Measurements from ENCODE around the gene SORBS1. TPM values are rescaled to one million over a fixed set of nuclear protein-coding genes. Genes with fewer than 3 reads are reported as not detected.

The SORBS1 gene
- total and polyA plus RNA-seq, 2 donors (not counting 3 experiments of a cell fraction or from before 2014, with no cell fraction given), result 2.0 to 7.9 TPM

- FAIRE-seq (no peak), DNase-seq (ENCODE audit: low read depth, low spot score) (no peak)
- no TSS peak for BruUV-seq (replicated peaks)
- Histone ChIP-seq H3K27me3 (ENCODE audit: control insufficient read depth in 2 of 2, insufficient read depth in 2 of 2, low read length in 2 of 2) (peaks cover 0 to 2% of the 10 kb centered on the region in 2 experiments), H3K9me3 (replicated peaks; ENCODE audit: control insufficient read depth, insufficient read depth, low read length) (no peaks in the 10 kb centered on the region), H2AFZ (ENCODE audit: low read depth, low read length) (no peak overlapping the region), H3K4me2 (ENCODE audit: insufficient read depth, low read length) (no peak overlapping the region), H3K4me1 (ENCODE audit: control insufficient read depth, extremely low read depth, insufficient read depth, low read length) (peaks cover 8% of the 10 kb centered on the region), H4K20me1 (replicated peaks; ENCODE audit: control insufficient read depth, extremely low read depth, insufficient read depth, low read length) (no peaks in the 10 kb centered on the region), H3K27ac (ENCODE audit: insufficient read depth, low read depth, low read length) (no peak overlapping the region), H3K36me3 (ENCODE audit: control insufficient read depth in 2 of 2, extremely low read depth in 1 of 2, insufficient read depth in 2 of 2, low read length in 2 of 2) (no peaks in the 10 kb centered on the region), H3K9me1 (replicated peaks; ENCODE audit: control insufficient read depth, extremely low read depth, insufficient read depth, low read length) (no peaks in the 10 kb centered on the region), H3K4me3 (replicated peaks in 1 of 3; ENCODE audit: insufficient read depth in 1 of 3, low read depth in 1 of 3, low read length in 3 of 3) (no peak overlapping the region), H3K9ac (replicated peaks; ENCODE audit: extremely low read depth, insufficient read depth, low read length) (no peak overlapping the region), H3K79me2 (ENCODE audit: control insufficient read depth, insufficient read depth, low read length) (no peaks in the 10 kb centered on the region)
- dilution Hi-C loops (cut with MboI; ENCODE audit: extremely low pct_ligation_motif_present, low sequenced_read_pairs), result no loop called here
- intact Hi-C loops (cut with micrococcal nuclease), result loop anchor here (2.0 kb wide), 1 partner anchor 20 kb away; no protein-coding TSS in a partner anchor
- ChIA-PET CTCF (interaction anchor here (0.7 to 1.7 kb wide), 6 partner anchors 9 to 132 kb away, joined by 3 to 8 read pairs (median 4); no protein-coding TSS in a partner anchor), POLR2A (interaction anchor here (0.7 kb wide), 1 partner anchor 94 kb away, joined by 4 read pairs; no protein-coding TSS in a partner anchor)
- no peak for TF ChIP-seq GATA2 (IDR thresholded peaks at IDR 0.05; ENCODE audit: insufficient read depth, insufficient read length, low read depth, low read length)
Observed at GRCh38 chr10:95466436-95466835, 94.7 kb downstream of the SORBS1 start.

- dilution Hi-C loops (cut with MboI; ENCODE audit: extremely low pct_ligation_motif_present, low sequenced_read_pairs), result no loop called here
- Histone ChIP-seq H2AFZ (ENCODE audit: low read depth, low read length) (no peak overlapping the region), H3K4me1 (ENCODE audit: control insufficient read depth, extremely low read depth, insufficient read depth, low read length) (peaks cover 8% of the 10 kb centered on the region), H3K4me3 (replicated peaks in 1 of 3; ENCODE audit: insufficient read depth in 1 of 3, low read depth in 1 of 3, low read length in 3 of 3) (no peak overlapping the region), H3K9ac (replicated peaks; ENCODE audit: extremely low read depth, insufficient read depth, low read length) (no peak overlapping the region), H3K36me3 (ENCODE audit: control insufficient read depth in 2 of 2, extremely low read depth in 1 of 2, insufficient read depth in 2 of 2, low read length in 2 of 2) (no peaks in the 10 kb centered on the region), H3K9me1 (replicated peaks; ENCODE audit: control insufficient read depth, extremely low read depth, insufficient read depth, low read length) (no peaks in the 10 kb centered on the region), H3K4me2 (ENCODE audit: insufficient read depth, low read length) (no peak overlapping the region), H3K27ac (ENCODE audit: insufficient read depth, low read depth, low read length) (no peak overlapping the region), H3K27me3 (ENCODE audit: control insufficient read depth in 2 of 2, insufficient read depth in 2 of 2, low read length in 2 of 2) (peaks cover 0 to 2% of the 10 kb centered on the region in 2 experiments), H3K79me2 (ENCODE audit: control insufficient read depth, insufficient read depth, low read length) (no peaks in the 10 kb centered on the region), H4K20me1 (replicated peaks; ENCODE audit: control insufficient read depth, extremely low read depth, insufficient read depth, low read length) (no peaks in the 10 kb centered on the region), H3K9me3 (replicated peaks; ENCODE audit: control insufficient read depth, insufficient read depth, low read length) (no peaks in the 10 kb centered on the region)
- intact Hi-C loops (cut with micrococcal nuclease), result no loop called here
- CTCF ChIA-PET, result interaction anchor here (1.0 kb wide), 1 partner anchor 30 kb away, joined by 3 read pairs; no protein-coding TSS in a partner anchor
- BruUV-seq (replicated peaks), result no TSS peak
- FAIRE-seq (no peak), DNase-seq (ENCODE audit: low read depth, low spot score) (no peak)
- POLR2A ChIA-PET, result no interaction called here
- TF ChIP-seq FOS (IDR thresholded peaks at IDR 0.05; ENCODE audit: borderline replicate concordance, insufficient read depth, low read length), result no peak
- TF ChIP-seq GATA2 (IDR thresholded peaks at IDR 0.05; ENCODE audit: insufficient read depth, insufficient read length, low read depth, low read length), result no peak
- TF ChIP-seq POLR2A (IDR thresholded peaks at IDR 0.05; ENCODE audit: low read depth, low read length), result no peak
- TF ChIP-seq, protein P1, sequence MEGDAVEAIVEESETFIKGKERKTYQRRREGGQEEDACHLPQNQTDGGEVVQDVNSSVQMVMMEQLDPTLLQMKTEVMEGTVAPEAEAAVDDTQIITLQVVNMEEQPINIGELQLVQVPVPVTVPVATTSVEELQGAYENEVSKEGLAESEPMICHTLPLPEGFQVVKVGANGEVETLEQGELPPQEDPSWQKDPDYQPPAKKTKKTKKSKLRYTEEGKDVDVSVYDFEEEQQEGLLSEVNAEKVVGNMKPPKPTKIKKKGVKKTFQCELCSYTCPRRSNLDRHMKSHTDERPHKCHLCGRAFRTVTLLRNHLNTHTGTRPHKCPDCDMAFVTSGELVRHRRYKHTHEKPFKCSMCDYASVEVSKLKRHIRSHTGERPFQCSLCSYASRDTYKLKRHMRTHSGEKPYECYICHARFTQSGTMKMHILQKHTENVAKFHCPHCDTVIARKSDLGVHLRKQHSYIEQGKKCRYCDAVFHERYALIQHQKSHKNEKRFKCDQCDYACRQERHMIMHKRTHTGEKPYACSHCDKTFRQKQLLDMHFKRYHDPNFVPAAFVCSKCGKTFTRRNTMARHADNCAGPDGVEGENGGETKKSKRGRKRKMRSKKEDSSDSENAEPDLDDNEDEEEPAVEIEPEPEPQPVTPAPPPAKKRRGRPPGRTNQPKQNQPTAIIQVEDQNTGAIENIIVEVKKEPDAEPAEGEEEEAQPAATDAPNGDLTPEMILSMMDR (IDR thresholded peaks at IDR 0.05; ENCODE audit: extremely low read depth in 1 of 2, insufficient read depth in 1 of 2, low read depth in 1 of 2, low read length in 2 of 2), result no peak
- no peak for TF ChIP-seq MAX (IDR thresholded peaks at IDR 0.05; ENCODE audit: insufficient read depth, insufficient read length)
- TF ChIP-seq MYC (IDR thresholded peaks at IDR 0.05; ENCODE audit: low read depth, low read length), result no peak
- no peak for TF ChIP-seq EZH2 (IDR thresholded peaks at IDR 0.05; ENCODE audit: borderline replicate concordance, low read depth, low read length, severe bottlenecking)
- no peak for TF ChIP-seq JUN (IDR thresholded peaks at IDR 0.05; ENCODE audit: borderline replicate concordance, insufficient read depth, insufficient read length, low read depth)
- TF ChIP-seq POLR2AphosphoS5 (IDR thresholded peaks at IDR 0.05; ENCODE audit: insufficient read depth, low read depth, low read length), result no peak
Observed at GRCh38 chr10:95464280-95464679, 96.9 kb downstream of the SORBS1 start.

All from endothelial cell of umbilical vein (primary cell).